NOMO-1 treated with dmso at 0.1 percent for 144 hours (cell line): ENCODE measurements around the gene NFKBIL1.
"Not testable (repeated sequence)": the region's sequence is repeated elsewhere in the genome, so short reads cannot be mapped to it uniquely, and the experiment has no call there.

Experiments used
- DNase-seq: peaks from one replicate; lab custom pipeline; 2025; ENCODE audit not compliant: unreplicated experiment; lab: John Stamatoyannopoulos, UW

The NFKBIL1 gene

GRCh38 chr6:31546958-31547726, at the start of gene NFKBIL1:
Gene NFKBIL1 (plus strand): TSS chr6:31547608. CDS start chr6:31547695, 87 bp downstream.
- DNase-seq: peak; percentile 98

- no peak for DNase-seq
Observed at GRCh38 chr6:31498748-31499147, 48.7 kb upstream of the NFKBIL1 start.

GRCh38 chr6:31499648-31500047, 47.8 kb upstream of the NFKBIL1 start:
- not testable (repeated sequence) for DNase-seq

- DNase-seq: no peak
Observed at GRCh38 chr6:31502586-31502985, 44.8 kb upstream of the NFKBIL1 start.

GRCh38 chr6:31509036-31509435, 38.4 kb upstream of the NFKBIL1 start:
- not testable (repeated sequence) for DNase-seq

GRCh38 chr6:31510007-31510406, 37.4 kb upstream of the NFKBIL1 start:
- DNase-seq: no peak

- DNase-seq: no peak
Observed at GRCh38 chr6:31513456-31514165, 33.8 kb upstream of the NFKBIL1 start.

- no peak for DNase-seq
Observed at GRCh38 chr6:31521835-31522234, 25.6 kb upstream of the NFKBIL1 start.

- no peak for DNase-seq
Observed at GRCh38 chr6:31525553-31525931, 21.9 kb upstream of the NFKBIL1 start.

GRCh38 chr6:31525932-31526591, 21.3 kb upstream of the NFKBIL1 start:
- DNase-seq: no peak

- DNase-seq: no peak
Observed at GRCh38 chr6:31528307-31528777, 19.1 kb upstream of the NFKBIL1 start.

- DNase-seq: no peak
Observed at GRCh38 chr6:31528821-31529328, 18.5 kb upstream of the NFKBIL1 start, which contains the start of gene MCCD1. Gene MCCD1 (plus strand): TSS chr6:31528962. CDS start chr6:31529015, 53 bp downstream.

- no peak for DNase-seq
Observed at GRCh38 chr6:31529329-31530150, 17.9 kb upstream of the NFKBIL1 start.

- no peak for DNase-seq
Observed at GRCh38 chr6:31530659-31531058, 16.7 kb upstream of the NFKBIL1 start.

- no peak for DNase-seq
Observed at GRCh38 chr6:31531162-31531561, 16.2 kb upstream of the NFKBIL1 start.

GRCh38 chr6:31531771-31532643, 15.4 kb upstream of the NFKBIL1 start:
- no peak for DNase-seq

GRCh38 chr6:31532644-31533454, 14.6 kb upstream of the NFKBIL1 start:
- DNase-seq: no peak

- DNase-seq: no peak
Observed at GRCh38 chr6:31533455-31533841, 14.0 kb upstream of the NFKBIL1 start.

- DNase-seq: no peak
Observed at GRCh38 chr6:31534011-31534410, 13.4 kb upstream of the NFKBIL1 start.
